ENCODE results near the gene PNPLA2. TPM values are rescaled to one million over a fixed set of nuclear protein-coding genes. Genes with fewer than 3 reads are reported as not detected.

PNPLA2 gene
- total and polyA plus RNA-seq, 7 donors = 64.8 to 247 (median 125) TPM

DNA sequence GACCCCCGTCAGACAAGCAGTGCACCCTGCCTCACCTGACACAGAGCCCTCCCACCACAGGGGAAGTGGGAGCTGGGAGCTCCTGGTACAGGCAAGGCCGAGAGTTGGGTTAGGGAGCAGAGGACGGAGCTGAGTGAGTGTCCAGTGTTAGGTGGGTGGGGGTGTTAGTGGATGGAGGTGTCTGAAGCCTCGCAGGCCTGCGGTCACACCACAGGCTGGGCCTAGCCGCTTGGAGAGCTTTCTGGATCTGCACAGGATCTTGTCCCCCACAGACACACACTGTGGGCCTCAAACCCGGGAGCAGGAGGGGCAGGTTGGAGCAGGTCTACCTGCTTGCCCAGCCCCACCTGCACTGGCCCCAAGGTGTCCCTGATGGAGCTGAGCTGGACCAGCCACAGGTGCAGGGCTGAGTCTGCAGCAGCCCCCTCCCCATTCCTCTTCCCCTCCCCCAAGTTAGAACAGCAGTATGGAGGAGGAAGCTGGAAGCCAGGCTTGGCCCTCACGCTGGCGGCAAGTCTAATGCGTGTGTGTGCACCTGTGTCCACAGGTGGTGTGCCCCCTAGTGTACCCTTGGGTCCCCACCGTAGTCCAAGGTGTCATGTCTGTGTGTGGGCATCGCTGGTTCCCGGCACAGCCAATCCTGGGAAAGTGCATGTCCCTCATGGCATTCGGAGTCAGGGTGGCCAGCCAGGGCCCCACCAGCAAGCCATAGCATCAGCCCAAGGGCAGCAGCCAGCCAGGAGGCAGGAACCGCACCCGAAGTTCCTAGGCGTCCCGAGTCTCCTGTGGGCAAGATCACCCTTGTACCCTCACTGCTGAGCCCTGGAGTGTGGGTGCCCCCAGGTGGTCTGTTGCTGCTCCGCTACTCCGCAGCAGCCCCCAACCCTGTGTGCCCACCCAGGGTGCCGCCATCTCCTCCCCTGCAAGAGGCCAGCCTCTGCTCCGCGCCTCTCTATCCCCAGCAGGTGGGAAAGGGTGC is 39.4 kb upstream of the PNPLA2 start:
- ATAC-seq (no peak), DNase-seq (no peak)
- Histone ChIP-seq H3K27me3 (ENCODE audit: insufficient read depth in 3 of 3, low read length in 2 of 3) (no peaks in the 10 kb centered on the region), H3K36me3 (ENCODE audit: insufficient read depth in 1 of 2, low read depth in 1 of 2) (peaks cover 0 to 15% of the 10 kb centered on the region in 2 donors), H3K4me3 (no peak overlapping the region), H3K9me3 (no peaks in the 10 kb centered on the region), H3K4me1 (peaks cover 43% of the 10 kb centered on the region), H3K27ac (no peak overlapping the region)
- WGBS, 3 donors = 91 to 96% (median 95%) methylated on average over 23 of the region's 23 CpGs
- no peak for TF ChIP-seq CTCF (IDR thresholded peaks at IDR 0.05)
- intact Hi-C loops (cut with DNase I) = no loop called here

DNA sequence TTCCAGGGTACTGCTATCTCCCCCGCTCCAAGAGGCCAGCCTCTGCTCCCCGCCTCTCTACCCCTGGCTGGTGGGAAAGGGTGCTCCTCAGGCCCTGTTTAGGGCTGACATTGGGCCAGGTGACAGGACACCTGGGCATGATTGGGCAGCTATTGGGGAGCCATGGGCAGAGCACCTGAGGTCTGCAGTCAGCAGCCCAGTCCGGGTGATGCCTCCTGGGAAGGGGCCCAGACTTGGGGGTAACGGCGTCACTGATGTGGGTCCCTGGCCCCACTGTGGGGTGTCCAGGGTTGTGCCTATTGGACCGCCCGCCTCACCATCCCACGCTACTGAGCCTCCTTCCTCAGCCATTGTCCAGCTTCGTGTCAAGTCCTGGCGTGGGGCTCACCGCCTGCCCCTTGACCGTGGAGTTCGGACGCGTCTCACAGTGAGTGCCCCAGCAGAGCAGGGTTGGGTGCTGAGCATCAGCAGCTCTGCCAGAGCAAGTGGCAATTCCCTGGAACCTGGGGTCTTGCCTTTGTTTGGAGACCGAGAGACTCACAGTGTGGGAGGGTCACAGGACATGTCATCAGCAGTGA is 38.7 kb upstream of the PNPLA2 start:
- ATAC-seq = no peak
- intact Hi-C loops (cut with DNase I) = no loop called here
- Histone ChIP-seq H3K27ac (no peak overlapping the region), H3K9me3 (no peaks in the 10 kb centered on the region), H3K27me3 (ENCODE audit: insufficient read depth in 3 of 3, low read length in 2 of 3) (no peaks in the 10 kb centered on the region), H3K36me3 (ENCODE audit: insufficient read depth in 1 of 2, low read depth in 1 of 2) (peaks cover 0 to 9% of the 10 kb centered on the region in 2 donors), H3K4me3 (no peak overlapping the region), H3K4me1 (peaks cover 47% of the 10 kb centered on the region)
- WGBS, 3 donors = 90 to 96% (median 94%) methylated on average over 15 to 16 of the region's 16 CpGs
- TF ChIP-seq CTCF (IDR thresholded peaks at IDR 0.05) = no peak
- no peak for DNase-seq

DNA sequence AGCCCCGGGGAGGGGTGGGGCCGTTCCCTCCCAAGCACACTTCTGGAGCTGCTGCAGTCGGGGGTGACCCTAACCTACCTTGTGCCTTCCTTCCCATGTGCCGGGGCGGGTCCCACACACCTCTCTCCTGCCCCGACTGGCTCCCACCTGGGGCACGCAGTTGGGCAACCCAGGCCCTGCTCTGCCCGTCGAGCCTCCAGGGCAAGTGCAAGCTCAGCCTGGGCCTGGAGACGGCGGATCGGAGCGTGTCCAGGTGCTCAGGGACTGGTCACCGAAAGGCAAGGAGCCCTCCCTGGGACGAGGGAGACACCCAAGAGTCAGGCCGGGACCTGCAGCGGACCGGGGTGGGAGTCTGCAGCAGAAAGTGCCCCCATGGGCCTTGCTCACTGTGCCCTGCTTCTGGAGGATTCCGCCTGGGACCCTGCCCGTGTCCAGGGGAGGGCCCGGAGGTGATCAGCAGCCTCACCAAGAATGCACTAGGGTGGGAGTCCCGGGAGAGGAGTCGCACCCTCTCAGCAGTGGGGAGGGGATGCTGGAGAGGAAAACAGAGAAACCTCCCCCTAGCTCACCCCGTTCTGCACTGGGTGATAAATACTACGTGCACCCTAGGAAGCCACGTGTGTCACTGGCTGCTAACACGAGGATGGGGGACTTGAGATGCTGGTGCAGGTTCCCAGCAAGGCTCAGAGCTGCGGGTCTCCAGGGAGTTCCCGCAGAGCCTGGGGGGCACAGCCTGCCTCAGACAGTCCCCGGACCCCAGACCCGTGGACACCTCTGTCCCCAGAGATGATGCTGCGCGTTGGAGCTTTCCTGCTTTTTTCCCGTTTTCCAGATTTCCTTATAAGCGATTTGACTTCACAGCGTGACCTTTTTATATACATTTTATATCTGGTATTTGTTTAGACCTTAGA is 36.2 kb upstream of the PNPLA2 start:
- intact Hi-C loops (cut with DNase I) = no loop called here
- no peak for TF ChIP-seq CTCF (IDR thresholded peaks at IDR 0.05)
- Histone ChIP-seq H3K36me3 (ENCODE audit: insufficient read depth in 1 of 2, low read depth in 1 of 2) (peaks cover 0 to 9% of the 10 kb centered on the region in 2 donors), H3K4me3 (no peak overlapping the region), H3K27ac (peak overlapping the region; percentile 74), H3K9me3 (no peaks in the 10 kb centered on the region), H3K27me3 (ENCODE audit: insufficient read depth in 3 of 3, low read length in 2 of 3) (peaks cover 0 to 4% (median 3%) of the 10 kb centered on the region in 3 donors), H3K4me1 (peaks cover 31% of the 10 kb centered on the region)
- ATAC-seq (no peak), DNase-seq (peak in 1 of 2 donors; percentile 56)
- 75 to 79% (median 75%) methylated on average over 35 to 36 of the region's 36 CpGs for WGBS, 3 donors

DNA sequence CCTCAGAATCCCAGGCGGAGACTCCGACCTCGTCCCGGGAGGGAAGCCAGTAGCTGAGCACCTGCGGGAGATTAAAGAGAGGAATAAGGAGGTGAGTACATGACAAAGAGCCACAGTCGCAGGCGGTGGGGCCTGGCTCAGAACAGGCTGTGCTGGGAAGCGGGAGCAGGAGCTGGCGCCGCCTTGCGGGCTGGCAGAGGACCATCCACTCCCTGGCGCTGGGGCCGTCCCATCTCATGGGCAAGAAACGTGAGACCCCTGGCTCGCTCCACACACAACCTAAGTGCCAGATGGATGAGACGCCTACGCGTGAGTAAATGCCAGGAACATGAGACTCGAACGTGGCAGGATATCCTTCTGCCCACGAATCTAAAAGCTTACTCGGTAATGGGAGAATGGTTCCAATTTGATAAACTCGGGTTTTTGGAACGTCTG is 35.1 kb upstream of the PNPLA2 start:
- no peaks in the 10 kb centered on the region for H3K9me3 ChIP-seq
- H3K4me1 ChIP-seq = peaks cover 22% of the 10 kb centered on the region
- peaks cover 0 to 9% of the 10 kb centered on the region in 2 donors for H3K36me3 ChIP-seq (ENCODE audit: insufficient read depth in 1 of 2, low read depth in 1 of 2)
- H3K27ac ChIP-seq = peak overlapping the region; percentile 74
- peak overlapping the region; percentile 2 for H3K4me3 ChIP-seq
- peaks cover 0 to 12% (median 4%) of the 10 kb centered on the region in 3 donors for H3K27me3 ChIP-seq (ENCODE audit: insufficient read depth in 3 of 3, low read length in 2 of 3)
- 8 to 17% (median 12%) methylated on average over 24 of the region's 24 CpGs for WGBS, 3 donors
- ATAC-seq = peak; percentile 92 to 97 (median 94)
- intact Hi-C loops (cut with DNase I) = no loop called here
- peak; percentile 87 to 96 for DNase-seq
- peak; percentile 69 for TF ChIP-seq CTCF (IDR thresholded peaks at IDR 0.05)

All from psoas muscle (tissue), 8 donors.